Chondrocyte (in vitro differentiated cells): ENCODE results near the gene MRPS2. TPM values are rescaled to one million over a fixed set of nuclear protein-coding genes. Genes with fewer than 3 reads are reported as not detected.

Experiments used
- DNase-seq: peaks from one replicate; pipeline ENCODE4 v3.0.0; 2021; ENCODE audit warnings: mixed read lengths, low spot score
- H3K27ac Mint-ChIP-seq: one replicate; pipeline ENCODE4 v1.8.0; 2021; ENCODE audit warnings: mild to moderate bottlenecking, moderate library complexity, mixed read lengths; ENCODE audit not compliant: unreplicated experiment
- H3K27me3 Mint-ChIP-seq: 2 replicates; pipeline ENCODE4 v1.8.0; 2021; ENCODE audit warnings: low read depth, mixed read lengths
- H3K36me3 Mint-ChIP-seq: 2 replicates; pipeline ENCODE4 v1.8.0; 2021; ENCODE audit warnings: low read depth, mixed read lengths
- H3K4me1 Mint-ChIP-seq: 2 replicates; pipeline ENCODE4 v1.8.0; 2021; ENCODE audit warnings: low read depth, mild to moderate bottlenecking, mixed read lengths
- H3K4me3 Mint-ChIP-seq: one replicate; pipeline ENCODE4 v1.8.0; 2021; ENCODE audit warnings: mild to moderate bottlenecking, moderate library complexity, mixed read lengths; ENCODE audit not compliant: unreplicated experiment
- H3K9me3 Mint-ChIP-seq: 2 replicates; pipeline ENCODE4 v1.8.0; 2021; ENCODE audit warnings: low read depth, mixed read lengths
- total RNA-seq: library from RNA; stranded (reverse); gene quantifications from 3 replicates; pipeline ENCODE4 v1.2.1, GENCODE V29; 2021
- TF ChIP-seq, protein P1 (sequence below): fragments of 200-600 bp; sonication (generic); IDR thresholded peaks from 2 replicates; pipeline ENCODE4 v1.5.0; 2021; ENCODE audit warnings: antibody characterized with exemption, mild to moderate bottlenecking, moderate library complexity

The MRPS2 gene
- total RNA-seq, 1 donor from 2014 or later: 24.4 TPM

DNA sequence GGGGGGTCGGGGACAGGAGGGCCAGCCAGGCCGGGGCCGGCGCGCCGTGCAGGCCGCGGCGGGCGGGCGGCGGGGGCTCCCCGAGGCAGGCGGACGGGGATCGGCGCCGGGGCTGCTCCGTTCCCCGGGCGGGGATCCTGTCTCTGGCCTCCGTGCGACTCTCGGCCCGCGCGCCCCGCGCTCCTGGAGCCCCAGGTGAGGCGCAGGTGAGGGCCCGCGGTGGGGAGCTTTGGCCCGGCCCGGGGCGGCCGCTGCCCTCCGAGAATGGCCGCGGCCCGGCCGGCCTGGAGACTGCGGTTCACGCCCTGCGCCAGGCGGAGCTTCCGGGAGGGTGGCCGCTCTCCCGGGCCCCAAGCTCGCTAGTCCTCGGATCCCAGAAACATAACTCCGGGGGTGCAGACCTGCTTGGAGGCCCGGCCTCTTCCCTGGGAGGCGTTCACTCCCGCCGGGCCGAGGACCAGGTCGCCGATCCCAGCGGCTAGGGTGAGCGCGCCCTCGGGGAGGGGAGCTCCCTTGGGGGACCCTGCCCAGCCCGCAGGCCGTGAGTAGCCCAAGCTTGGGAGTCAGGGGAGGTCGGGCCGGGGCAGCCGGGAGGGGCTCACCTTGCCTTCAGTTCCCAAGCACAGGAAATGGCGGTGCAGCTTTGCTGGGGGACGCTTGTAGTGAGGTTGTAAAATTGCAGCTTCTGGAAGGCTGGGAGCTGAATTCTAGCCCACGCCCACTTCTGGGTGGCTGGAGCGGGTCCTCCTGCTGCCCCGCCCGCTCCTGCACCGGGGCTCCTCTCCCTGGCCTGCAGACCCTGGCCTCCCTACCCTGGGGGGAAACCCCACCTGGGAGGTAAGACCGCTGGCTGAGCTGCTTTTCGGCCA, 20.2 kb upstream of the MRPS2 start:
- no peaks in the 10 kb centered on the region for H3K9me3 Mint-ChIP-seq

DNA sequence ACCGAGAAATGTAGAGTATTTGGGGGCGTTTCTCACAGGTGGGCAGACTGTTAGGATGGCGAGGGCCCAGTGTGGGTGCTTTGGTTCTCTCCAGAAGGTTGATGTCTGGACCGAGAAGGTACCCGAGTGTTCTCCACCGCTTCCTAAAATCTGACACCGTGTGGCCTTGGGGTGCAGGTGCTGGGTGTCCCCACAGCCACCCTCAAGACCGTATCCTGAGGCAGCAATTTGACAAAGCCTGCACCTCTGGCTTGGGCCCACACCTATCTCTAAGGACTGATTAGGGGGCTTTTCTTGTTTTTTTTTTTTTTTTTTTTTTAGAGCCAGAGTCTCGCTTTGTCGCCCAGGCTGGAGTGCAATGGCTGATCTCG, 19.6 kb upstream of the MRPS2 start:
- Mint-ChIP-seq H3K27ac (no peak overlapping the region), H3K9me3 (no peaks in the 10 kb centered on the region), H3K4me1 (peaks cover 8% of the 10 kb centered on the region), H3K4me3 (peak overlapping the region; percentile 63), H3K36me3 (peaks cover 6% of the 10 kb centered on the region), H3K27me3 (no peaks in the 10 kb centered on the region)
- no peak for DNase-seq
- TF ChIP-seq, protein P1, sequence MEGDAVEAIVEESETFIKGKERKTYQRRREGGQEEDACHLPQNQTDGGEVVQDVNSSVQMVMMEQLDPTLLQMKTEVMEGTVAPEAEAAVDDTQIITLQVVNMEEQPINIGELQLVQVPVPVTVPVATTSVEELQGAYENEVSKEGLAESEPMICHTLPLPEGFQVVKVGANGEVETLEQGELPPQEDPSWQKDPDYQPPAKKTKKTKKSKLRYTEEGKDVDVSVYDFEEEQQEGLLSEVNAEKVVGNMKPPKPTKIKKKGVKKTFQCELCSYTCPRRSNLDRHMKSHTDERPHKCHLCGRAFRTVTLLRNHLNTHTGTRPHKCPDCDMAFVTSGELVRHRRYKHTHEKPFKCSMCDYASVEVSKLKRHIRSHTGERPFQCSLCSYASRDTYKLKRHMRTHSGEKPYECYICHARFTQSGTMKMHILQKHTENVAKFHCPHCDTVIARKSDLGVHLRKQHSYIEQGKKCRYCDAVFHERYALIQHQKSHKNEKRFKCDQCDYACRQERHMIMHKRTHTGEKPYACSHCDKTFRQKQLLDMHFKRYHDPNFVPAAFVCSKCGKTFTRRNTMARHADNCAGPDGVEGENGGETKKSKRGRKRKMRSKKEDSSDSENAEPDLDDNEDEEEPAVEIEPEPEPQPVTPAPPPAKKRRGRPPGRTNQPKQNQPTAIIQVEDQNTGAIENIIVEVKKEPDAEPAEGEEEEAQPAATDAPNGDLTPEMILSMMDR: no peak

More for the DNA sequence above, 20.2 kb upstream of the MRPS2 start:
- Mint-ChIP-seq H3K36me3 (peaks cover 4% of the 10 kb centered on the region), H3K27ac (no peak overlapping the region), H3K27me3 (peaks cover 3% of the 10 kb centered on the region), H3K4me1 (peaks cover 12% of the 10 kb centered on the region), H3K4me3 (peak overlapping the region; percentile 63)
- no peak for DNase-seq
- TF ChIP-seq, protein P1: peak; percentile 8

DNA sequence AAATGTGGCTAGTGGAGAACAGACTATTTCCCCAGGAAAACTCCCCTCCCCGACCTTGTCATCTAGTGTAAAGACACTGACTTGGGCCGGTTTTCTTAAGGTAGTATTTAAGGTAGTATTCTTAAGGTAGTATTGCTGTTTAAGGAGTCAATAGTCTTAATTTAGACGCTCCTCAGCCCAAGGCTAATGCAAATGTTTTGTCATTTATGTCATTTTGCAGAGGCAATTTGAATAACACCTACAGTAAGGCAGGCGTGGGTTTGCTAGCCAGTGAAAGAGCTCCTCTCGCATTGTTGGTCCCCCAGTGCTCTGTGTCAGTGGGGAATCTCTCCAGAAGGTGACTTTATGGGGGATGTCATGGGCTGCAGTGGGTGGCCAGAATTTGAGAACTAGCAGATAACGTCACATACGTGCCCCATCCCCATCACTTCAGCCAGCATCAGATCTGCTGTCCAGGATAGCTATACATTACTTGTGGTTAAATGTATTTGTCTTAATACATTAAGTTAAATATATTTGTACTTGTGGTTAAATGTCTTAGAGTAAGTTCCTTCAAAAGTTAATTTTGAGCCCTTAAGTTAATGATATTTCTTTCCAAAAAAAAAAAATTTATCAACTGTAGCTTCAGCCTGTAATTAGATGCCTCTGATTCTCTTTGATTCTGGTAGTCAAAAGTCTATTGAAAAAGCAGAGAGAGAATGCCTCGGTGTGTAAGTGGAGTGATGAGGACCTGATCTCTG, 18.3 kb upstream of the MRPS2 start:
- peaks cover 7% of the 10 kb centered on the region for H3K36me3 Mint-ChIP-seq
- H3K27ac Mint-ChIP-seq: no peak overlapping the region
- DNase-seq: no peak
- no peaks in the 10 kb centered on the region for H3K27me3 Mint-ChIP-seq
- peaks cover 8% of the 10 kb centered on the region for H3K4me1 Mint-ChIP-seq
- no peak overlapping the region for H3K4me3 Mint-ChIP-seq
- H3K9me3 Mint-ChIP-seq: no peaks in the 10 kb centered on the region
- TF ChIP-seq, protein P1: no peak

DNA sequence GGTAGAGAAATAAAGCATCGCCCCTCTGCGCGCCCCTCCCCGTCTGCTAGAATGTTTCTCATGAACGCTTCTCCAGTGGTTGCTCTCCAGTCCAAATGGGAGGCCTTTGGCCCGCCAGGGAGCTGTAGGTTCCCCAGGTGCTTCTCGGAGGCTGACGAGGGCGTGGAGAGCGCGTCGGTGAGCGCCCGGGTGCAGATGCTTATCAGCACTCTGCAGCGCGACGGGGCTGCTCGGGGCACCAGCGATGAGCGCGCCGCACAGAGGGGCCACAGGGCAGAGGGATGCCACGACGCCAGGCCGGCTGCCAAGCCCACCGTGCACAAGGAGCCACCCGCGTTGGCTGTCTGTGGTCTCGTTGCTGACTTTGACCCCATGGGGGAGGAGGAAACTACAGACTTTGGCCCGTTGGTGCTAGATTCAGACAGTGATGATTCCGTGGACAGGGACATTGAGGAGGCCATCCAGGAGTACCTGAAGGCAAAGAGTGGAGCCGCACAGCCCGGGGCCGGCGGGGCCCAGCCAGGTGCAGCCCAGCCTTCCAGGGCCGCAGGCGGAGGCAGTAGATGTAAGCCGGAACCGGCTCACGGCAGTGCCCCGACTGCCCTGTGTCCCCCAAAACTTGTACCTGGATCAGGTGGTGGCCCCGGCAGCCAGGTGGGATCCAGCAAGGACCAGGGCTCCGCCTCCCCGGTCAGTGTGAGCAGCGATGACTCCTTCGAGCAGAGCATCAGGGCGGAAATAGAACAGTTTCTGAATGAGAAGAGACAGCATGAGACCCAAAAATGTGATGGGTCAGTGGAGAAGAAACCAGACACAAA, 15.8 kb upstream of the MRPS2 start:
- H3K36me3 Mint-ChIP-seq: peaks cover 15% of the 10 kb centered on the region

More for the DNA sequence above, 15.8 kb upstream of the MRPS2 start:
- H3K4me3 Mint-ChIP-seq: no peak overlapping the region
- peaks cover 5% of the 10 kb centered on the region for H3K4me1 Mint-ChIP-seq
- TF ChIP-seq, protein P1: no peak
- H3K9me3 Mint-ChIP-seq: no peaks in the 10 kb centered on the region
- no peak overlapping the region for H3K27ac Mint-ChIP-seq
- DNase-seq: no peak
- no peaks in the 10 kb centered on the region for H3K27me3 Mint-ChIP-seq
